Calu3 (cell line): ENCODE data around the gene RABGAP1L. TPM values are rescaled to one million over a fixed set of nuclear protein-coding genes. Genes with fewer than 3 reads are reported as not detected.
"Not testable (repeated sequence)": the region's sequence is repeated elsewhere in the genome, so short reads cannot be mapped to it uniquely, and the experiment has no call there.

ENCODE experiments used
- BruUV-seq: library from RNA; stranded (reverse); fragments of 400-500 nt; replicated peaks from 2 replicates; lab custom pipeline; 2021; lab: Mats Ljungman, UMichigan
- CTCF ChIA-PET: fragments of 300-600 bp; sonication (Branson Sonifier 250); formaldehyde crosslinking; loops from one replicate; lab custom pipeline; 2022; ENCODE audit warnings: antibody characterized with exemption; lab: Charles Lee
- DNase-seq: peaks from one replicate; pipeline ENCODE4 v3.0.0; 2022
- H3K27ac Mint-ChIP-seq: one replicate; pipeline ENCODE4 v1.8.0; 2022; ENCODE audit warnings: mixed read lengths; ENCODE audit not compliant: unreplicated experiment
- H3K27me3 Mint-ChIP-seq: one replicate; pipeline ENCODE4 v1.8.0; 2022; ENCODE audit warnings: mixed read lengths; ENCODE audit not compliant: unreplicated experiment
- H3K36me3 Mint-ChIP-seq: one replicate; pipeline ENCODE4 v1.8.0; 2022; ENCODE audit warnings: mild to moderate bottlenecking, moderate library complexity, mixed read lengths; ENCODE audit not compliant: insufficient read depth, unreplicated experiment
- H3K4me1 Mint-ChIP-seq: one replicate; pipeline ENCODE4 v1.8.0; 2022; ENCODE audit warnings: mild to moderate bottlenecking, low read depth, mixed read lengths; ENCODE audit not compliant: unreplicated experiment
- H3K4me3 Mint-ChIP-seq: one replicate; pipeline ENCODE4 v1.8.0; 2022; ENCODE audit warnings: mild to moderate bottlenecking, low read depth, moderate library complexity, mixed read lengths; ENCODE audit not compliant: unreplicated experiment
- H3K9me3 Mint-ChIP-seq: one replicate; pipeline ENCODE4 v1.8.0; 2022; ENCODE audit warnings: low read depth, mixed read lengths; ENCODE audit not compliant: unreplicated experiment
- CTCF ChIP-seq: fragments of 200-600 bp; IDR thresholded peaks from one replicate; pipeline ENCODE4 v1.8.0; 2022; ENCODE audit warnings: antibody characterized with exemption; ENCODE audit not compliant: unreplicated experiment
- intact Hi-C: fragments of 100-400 bp; cut with micrococcal nuclease; formaldehyde crosslinking; loops from one replicate; pipeline ENCODE4 v1.10.0; 2022; ENCODE audit not compliant: unreplicated experiment
- total RNA-seq: library from RNA; stranded (reverse); gene quantifications from 2 replicates; pipeline ENCODE4 v1.2.3, GENCODE V29; 2022

Gene RABGAP1L
- total RNA-seq, 1 experiment from 2014 or later, result 135 TPM

GRCh38 chr1:174479281-174479680 is 320.0 kb downstream of the RABGAP1L start:
- BruUV-seq, result no TSS peak
- no peaks in the 10 kb centered on the region for H3K4me1 Mint-ChIP-seq
- no peaks in the 10 kb centered on the region for H3K9me3 Mint-ChIP-seq
- H3K27me3 Mint-ChIP-seq, result no peaks in the 10 kb centered on the region
- no peak for DNase-seq
- intact Hi-C loops, result no loop called here
- TF ChIP-seq CTCF, result no peak
- no peaks in the 10 kb centered on the region for H3K36me3 Mint-ChIP-seq
- H3K27ac Mint-ChIP-seq, result no peak overlapping the region
- CTCF ChIA-PET, result no interaction called here
- H3K4me3 Mint-ChIP-seq, result no peak overlapping the region

- intact Hi-C loops, result no loop called here
- H3K36me3 Mint-ChIP-seq, result no peaks in the 10 kb centered on the region
- no peaks in the 10 kb centered on the region for H3K27me3 Mint-ChIP-seq
- CTCF ChIA-PET, result no interaction called here
- no peaks in the 10 kb centered on the region for H3K4me1 Mint-ChIP-seq
- no peak for DNase-seq
- H3K27ac Mint-ChIP-seq, result no peak overlapping the region
- no peaks in the 10 kb centered on the region for H3K9me3 Mint-ChIP-seq
- no peak for TF ChIP-seq CTCF
- no peak overlapping the region for H3K4me3 Mint-ChIP-seq
- no TSS peak for BruUV-seq
Observed at GRCh38 chr1:174480324-174480723, 321.0 kb downstream of the RABGAP1L start.

GRCh38 chr1:174491606-174492005 is 332.3 kb downstream of the RABGAP1L start:
- intact Hi-C loops, result no loop called here
- no peak for DNase-seq
- H3K4me3 Mint-ChIP-seq, result no peak overlapping the region
- H3K27ac Mint-ChIP-seq, result no peak overlapping the region
- H3K27me3 Mint-ChIP-seq, result no peaks in the 10 kb centered on the region
- BruUV-seq, result no TSS peak
- CTCF ChIA-PET, result no interaction called here
- H3K4me1 Mint-ChIP-seq, result no peaks in the 10 kb centered on the region
- no peak for TF ChIP-seq CTCF
- no peaks in the 10 kb centered on the region for H3K36me3 Mint-ChIP-seq
- no peaks in the 10 kb centered on the region for H3K9me3 Mint-ChIP-seq

- Mint-ChIP-seq H3K4me1 (peaks cover 6% of the 10 kb centered on the region), H3K4me3 (no peak overlapping the region), H3K36me3 (no peaks in the 10 kb centered on the region), H3K27ac (no peak overlapping the region), H3K9me3 (no peaks in the 10 kb centered on the region), H3K27me3 (no peaks in the 10 kb centered on the region)
- no peak for TF ChIP-seq CTCF
- intact Hi-C loops, result no loop called here
- no TSS peak for BruUV-seq
- no peak for DNase-seq
- CTCF ChIA-PET, result interaction anchor here (0.6 kb wide), 3 partner anchors 128 to 161 kb away, joined by 3 read pairs; no protein-coding TSS in a partner anchor
Observed at GRCh38 chr1:174497478-174497877, 338.2 kb downstream of the RABGAP1L start.

GRCh38 chr1:174516755-174517154 is 357.4 kb downstream of the RABGAP1L start:
- DNase-seq, H3K27ac Mint-ChIP-seq, H3K36me3 Mint-ChIP-seq, intact Hi-C loops, BruUV-seq, H3K9me3 Mint-ChIP-seq, CTCF ChIA-PET, H3K4me3 Mint-ChIP-seq, H3K4me1 Mint-ChIP-seq, H3K27me3 Mint-ChIP-seq: not testable (repeated sequence)
